Activated gamma-delta T cell (primary cell): ENCODE measurements around the gene KRT6C.
"Not testable (repeated sequence)": the region's sequence is repeated elsewhere in the genome, so short reads cannot be mapped to it uniquely, and the experiment has no call there.

Experiments
- DNase-seq: peaks from one replicate; lab custom pipeline; 2025; lab: John Stamatoyannopoulos, UW

Gene KRT6C

DNA sequence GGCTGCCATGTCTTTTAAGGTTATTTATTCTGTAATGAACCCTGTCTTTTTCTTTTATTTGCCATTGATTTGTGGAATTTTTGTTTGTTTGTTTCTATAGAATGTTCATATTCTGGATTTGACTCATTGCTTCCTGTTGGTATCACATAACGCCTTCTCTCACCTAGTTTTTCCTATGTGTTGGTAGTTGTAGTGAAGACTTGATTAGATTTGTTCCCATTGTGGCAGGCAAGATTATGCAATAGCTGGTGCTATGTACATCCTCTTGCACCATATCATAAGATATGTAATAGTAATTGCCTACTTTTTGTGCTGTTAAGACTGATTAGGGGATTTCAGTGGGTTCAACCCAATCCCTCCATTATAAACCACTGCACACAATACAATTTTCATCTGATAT, 17.8 kb downstream of the KRT6C start:
- DNase-seq, result no peak

- DNase-seq, result no peak
These were observed 19.0 kb downstream of the KRT6C start for GRCh38 chr12:52454411-52455201.

- no peak for DNase-seq
These were observed 21.5 kb downstream of the KRT6C start, which contains the start of gene KRT6B for GRCh38 chr12:52452101-52452500. Gene KRT6B, minus strand, starts transcription at chr12:52452146. Its CDS starts 68 bp downstream, at chr12:52452078.

- DNase-seq, result no peak
These were observed 25.4 kb downstream of the KRT6C start for GRCh38 chr12:52448228-52448627.

DNA sequence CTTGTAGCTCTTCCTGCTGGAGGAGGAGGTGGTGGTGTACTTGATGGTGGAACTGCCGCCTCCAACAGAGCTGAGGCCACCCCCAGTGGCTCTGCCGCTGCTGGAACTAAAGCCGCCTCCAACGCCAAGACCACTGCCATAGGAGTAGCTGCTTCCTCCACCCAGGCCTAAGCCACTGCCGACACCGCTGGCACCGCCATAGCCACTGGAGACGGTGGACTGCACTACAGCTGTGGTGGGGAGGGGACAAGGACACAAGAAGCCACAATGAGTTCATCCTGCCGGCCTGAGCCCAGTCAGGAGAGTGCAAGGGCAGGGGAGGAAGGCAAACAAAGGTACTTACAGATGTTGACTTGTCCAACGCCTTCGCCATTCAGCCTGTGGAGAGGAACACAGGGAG, 26.4 kb downstream of the KRT6C start:
- DNase-seq, result not testable (repeated sequence)

DNA sequence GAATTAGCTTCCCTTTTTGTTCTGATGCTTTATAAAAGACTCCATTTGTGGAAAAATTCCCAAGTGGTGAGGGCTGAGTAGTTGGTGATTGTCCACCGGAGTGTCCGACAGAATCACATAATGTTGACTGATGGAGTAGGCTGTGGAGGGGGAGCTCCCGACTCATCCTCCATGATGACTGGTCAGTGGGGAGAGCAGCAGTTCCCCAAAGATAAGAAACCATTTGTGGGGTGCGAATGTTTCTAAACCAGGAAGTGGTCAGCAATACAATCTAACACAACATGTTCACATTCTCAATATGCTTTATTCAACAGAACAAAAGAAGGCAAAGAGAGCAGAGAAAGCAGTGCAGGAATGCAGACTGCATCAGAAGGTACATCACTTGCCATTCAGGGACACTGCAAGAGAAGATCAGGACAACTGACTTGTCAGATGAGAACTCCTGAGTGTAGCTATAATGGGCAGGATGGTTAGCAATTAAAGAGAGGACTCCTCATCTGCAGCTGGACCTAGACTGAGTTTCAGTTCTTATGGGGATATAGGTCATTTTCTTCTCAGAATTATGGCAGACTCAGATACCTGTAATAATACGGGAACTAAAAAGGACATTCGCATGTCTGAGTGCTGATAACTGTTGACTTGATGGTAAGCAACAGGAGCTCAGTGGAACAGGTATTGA, 27.1 kb downstream of the KRT6C start:
- DNase-seq, result no peak

DNA sequence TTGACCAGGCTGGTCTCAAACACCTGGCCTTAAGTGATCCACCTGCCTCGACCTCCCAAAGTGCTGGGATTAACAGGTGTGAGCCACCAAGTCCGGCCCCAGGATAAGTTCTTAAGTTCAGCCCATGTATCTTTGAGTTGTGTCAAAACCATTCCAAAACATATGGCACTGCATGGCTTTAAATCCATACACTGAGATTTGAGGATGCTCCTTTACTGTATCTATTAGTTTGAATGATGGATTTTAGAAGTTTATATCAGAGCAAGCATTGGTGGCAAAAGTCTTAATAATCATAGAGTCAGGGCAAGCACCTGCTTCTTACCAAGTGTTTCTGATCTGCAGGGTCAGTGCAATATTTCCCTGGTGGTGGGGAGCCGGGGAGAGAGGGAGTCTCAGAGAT, 27.7 kb downstream of the KRT6C start:
- DNase-seq, result no peak

DNA sequence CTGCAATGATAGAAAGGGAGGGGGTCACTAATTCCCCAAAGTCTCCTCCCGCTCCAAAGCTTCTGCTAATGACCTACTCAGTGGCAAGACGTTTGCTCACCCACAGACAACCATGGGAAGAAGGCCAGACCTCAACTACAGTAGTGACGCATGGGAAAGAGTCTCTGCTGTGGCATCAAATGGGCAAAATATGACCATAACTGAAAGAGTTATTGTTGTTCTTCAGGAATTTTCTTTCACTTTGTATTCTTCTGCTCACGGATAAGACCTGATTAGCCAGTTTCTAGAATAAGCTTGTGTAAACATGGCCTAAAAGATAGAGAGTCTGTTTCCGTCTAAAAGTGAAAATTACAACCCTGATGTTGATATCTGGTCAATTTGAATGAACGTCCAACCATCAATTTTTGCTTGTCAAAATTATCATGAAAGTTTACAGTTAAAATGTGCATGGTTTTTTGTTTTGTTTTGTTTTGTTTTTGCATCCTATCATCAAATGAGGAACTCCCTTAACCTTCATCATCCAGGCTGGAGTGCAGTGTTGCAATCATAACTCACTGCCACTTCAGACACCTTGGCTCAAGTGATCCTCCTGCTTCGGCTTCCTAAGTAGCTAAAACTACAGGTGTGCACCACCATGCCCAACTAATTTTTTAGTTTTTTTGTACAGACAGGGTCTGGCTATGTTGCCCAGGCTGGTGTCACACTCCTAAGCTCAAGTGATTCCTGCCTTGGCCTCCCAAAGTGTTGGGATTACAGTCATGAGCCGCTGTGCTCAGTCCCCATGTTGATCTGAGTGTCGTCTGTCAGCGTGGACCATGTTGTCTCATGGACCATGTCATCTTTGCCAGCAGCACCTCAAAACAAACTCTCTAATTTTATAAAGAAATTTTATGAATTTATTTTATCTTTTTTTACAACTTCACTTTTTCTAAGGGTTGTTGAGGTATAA, 28.7 kb downstream of the KRT6C start:
- DNase-seq, result no peak

GRCh38 chr12:52443966-52444365, 29.6 kb downstream of the KRT6C start:
- no peak for DNase-seq

DNA sequence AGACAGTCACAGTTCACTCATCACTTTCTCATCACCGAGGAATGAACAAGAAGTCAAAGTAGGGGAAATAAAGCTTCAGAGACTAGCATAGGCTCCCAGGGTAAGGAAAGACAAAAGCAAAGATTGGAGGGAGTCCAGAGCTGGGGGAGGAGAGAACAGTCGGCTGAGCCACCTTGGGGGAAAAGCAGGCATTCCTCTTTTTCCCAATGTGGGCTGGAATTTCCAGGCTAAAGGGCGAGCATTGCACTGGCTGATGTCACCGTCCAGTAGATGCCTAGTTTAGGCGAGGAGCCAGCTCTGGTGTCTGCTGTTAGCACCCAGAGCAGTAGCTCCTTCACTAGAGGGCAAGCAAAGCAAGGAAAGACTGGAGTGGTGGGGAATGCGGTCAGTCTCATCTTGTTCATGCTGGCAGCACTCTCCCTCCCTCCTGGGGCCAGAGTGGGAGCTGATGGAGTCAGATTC, 31.0 kb downstream of the KRT6C start:
- no peak for DNase-seq

DNA sequence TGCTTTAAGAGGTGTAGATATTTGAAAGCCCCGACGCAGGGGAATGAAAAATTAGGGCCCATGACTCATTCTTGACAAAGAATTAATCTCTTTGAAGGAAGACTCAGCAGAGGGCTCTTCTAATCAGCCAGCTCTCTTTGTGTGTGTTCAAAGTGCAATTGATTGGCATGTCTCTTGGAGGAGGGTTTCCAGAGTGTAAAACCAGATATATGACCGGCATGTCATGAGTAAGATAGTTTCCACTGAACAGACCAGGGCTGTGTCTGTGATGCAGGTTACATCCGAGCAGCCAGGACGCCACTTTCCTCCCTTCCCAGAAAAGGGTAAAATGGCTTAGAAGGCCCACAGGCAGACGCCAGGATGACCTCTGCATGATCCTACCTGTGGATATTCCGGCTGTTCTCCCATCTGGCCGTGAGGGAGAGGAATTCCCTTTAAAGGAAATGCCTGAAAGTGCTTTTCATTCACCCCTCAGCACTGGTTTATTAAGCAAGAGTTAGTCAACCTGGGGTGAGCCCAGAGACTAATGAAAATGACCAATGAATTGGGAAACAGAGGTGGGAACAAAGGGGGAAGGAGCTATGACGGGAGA, 32.2 kb downstream of the KRT6C start:
- no peak for DNase-seq

GRCh38 chr12:52440821-52441319, 32.7 kb downstream of the KRT6C start:
- no peak for DNase-seq

DNA sequence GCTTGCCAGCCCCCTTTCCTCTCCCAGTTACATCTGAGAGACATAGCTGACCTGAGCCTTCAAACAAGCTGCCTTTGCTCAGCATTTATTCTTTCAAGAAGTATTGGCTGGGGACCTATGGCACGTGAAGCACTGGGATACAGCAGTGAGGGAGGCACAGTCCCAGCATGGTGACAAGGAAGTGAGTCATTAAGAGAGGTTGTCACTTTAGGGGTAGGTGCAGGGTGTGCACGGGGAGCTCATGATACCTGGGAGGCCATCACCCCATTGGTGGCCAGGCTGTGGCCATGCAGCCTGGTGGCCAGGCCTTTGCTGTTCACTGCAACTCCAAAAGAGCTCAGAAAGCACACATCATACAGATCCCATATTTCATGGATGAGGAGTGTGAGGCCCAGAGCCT, 33.8 kb downstream of the KRT6C start:
- DNase-seq, result no peak

GRCh38 chr12:52439420-52439819, 34.2 kb downstream of the KRT6C start:
- no peak for DNase-seq

GRCh38 chr12:52438305-52439301, 35.0 kb downstream of the KRT6C start:
- DNase-seq, result no peak

DNA sequence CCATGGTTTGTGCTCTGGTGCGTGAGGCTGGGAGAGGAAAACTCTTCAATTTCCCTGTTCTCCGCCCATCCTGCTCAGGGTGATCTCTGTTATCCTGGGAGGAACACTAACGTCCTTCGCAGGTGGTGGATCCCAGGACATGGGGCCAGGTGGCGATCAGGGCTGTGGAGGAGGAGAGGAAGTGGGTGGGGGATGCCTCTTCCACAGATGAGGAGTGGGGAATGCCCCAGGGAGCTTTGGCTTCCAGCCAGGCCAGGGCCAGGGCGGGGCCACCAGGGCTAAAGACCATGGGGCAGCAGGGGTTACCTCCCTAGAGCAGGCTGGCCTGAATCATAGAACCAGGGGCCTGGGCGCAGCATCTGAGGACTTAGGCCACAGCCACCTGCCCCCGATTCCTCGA, 36.1 kb downstream of the KRT6C start:
- DNase-seq, result no peak

DNA sequence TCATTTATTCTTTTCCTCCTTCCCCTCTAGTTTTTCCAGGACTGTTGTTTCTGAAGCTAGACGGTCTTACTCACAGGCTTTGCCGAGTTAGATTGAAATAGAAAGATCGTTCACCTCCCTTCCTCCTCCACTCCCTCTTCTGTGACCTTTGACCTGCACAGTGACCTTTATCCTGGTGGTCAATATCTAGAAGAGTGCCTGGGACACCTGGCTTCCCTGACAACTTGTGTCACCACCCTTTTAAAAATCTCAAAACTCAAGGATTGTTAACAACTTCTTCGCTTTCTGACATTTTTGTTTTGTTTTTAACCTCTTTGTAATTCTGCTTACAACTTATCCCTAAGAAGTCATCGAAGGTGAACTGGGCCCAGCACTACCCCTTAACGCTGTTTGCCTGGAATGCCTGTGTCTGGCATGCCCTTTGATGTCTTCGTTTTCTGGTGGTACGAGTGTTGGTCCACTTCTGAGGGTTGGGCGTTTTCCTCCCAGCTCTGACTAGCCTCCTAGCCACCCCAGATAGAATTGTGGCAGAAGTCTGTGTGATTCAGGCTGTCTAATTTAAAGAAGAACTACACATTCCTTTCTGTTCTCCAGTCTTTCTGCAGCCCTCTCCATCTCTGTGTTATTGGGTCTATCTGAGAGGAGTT, 36.7 kb downstream of the KRT6C start:
- no peak for DNase-seq

DNA sequence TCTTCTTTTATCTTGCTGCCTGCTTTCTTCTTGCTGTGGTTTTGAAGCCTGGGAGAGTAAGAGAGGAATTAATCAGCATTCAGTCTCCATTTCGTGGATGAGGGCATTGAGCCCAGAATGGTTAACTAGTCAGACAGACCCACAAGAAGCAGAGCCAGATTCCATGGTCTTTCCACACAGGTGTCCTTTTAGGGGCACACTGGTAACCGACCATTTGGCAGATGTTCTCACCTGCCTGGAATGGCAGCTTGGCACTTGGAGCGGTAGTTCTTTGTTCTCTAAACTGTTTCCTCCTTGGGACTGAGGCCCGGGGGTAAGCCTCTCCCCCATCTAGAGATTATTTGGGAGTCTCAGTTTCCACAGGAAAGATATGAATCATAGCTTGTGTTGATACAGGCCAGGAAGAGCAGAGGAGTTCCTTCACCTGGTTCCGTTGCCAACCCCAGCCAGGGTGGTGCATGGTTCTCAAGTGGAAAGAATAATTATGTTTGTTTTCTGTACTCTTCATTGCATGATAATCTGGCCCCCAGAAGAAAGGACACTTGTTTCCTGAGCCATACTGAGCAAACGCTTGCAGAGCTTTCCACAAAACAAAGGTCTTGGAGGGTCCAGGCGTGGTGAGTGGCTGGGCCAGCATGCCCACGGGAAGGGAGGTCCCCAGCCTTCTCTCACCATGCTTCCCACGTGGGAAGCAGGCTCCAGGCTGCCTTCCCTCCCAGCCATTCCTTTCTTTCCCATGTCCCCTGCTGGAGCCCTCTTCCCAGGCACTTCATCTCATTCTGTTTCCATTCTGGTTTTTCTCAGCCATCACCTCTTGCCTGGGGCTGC, 37.4 kb downstream of the KRT6C start:
- no peak for DNase-seq

DNA sequence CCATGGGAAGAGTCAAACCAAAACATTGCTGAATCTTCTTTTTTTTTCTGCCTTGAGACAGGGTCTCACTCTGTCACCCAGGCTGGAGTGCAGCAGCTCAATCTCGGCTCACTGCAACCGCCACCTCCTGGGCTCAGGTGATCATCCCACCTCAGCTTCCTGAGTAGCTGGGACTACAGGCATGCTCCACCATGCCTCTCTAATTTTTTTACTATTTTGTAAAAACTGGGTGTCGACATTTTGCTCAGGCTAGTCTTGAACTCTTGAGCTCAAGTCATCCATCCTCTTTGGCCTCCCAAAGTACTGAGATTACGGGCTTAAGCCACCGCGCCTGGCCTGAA, 38.0 kb downstream of the KRT6C start:
- no peak for DNase-seq
